ENCODE results near the gene SERPINE1. TPM values are rescaled to one million over a fixed set of nuclear protein-coding genes. Genes with fewer than 3 reads are reported as not detected.
A peak's percentile ranks its signal among the peaks of the same experiment; 100 is the strongest.

The SERPINE1 gene
- total RNA-seq, 1 donor = 278 TPM

DNA sequence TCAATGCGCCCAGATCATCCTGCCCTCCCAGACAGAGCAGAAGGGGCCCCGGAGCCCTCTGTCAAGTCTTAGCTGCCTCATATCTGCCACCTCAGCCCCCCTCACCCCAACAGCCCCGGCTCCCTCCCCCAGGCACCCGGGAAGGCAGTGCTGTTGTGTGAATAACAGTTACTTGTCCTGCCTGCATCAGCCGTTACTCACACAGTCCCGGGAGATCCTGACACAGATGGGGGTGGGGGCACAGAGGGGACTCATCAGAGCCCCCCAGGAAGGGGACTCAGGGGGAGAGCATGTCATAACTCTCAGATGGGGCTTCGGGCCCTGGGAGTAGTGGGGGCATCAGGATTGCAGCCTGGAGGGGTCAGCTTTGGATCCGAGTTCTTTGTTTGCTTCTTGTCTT lies 12.4 kb upstream of the SERPINE1 start:
- Histone ChIP-seq H3K36me3 (ENCODE audit: insufficient read depth, low read length) (no peaks in the 10 kb centered on the region), H3K4me3 (ENCODE audit: insufficient read depth, low read length) (no peak overlapping the region), H3K27ac (ENCODE audit: low read depth, low read length) (peak overlapping the region; percentile 72), H3K27me3 (ENCODE audit: insufficient read depth, low read length) (no peaks in the 10 kb centered on the region), H3K4me1 (ENCODE audit: insufficient read depth, low read length) (peaks cover 43% of the 10 kb centered on the region), H3K4me2 (ENCODE audit: insufficient read depth, low read length) (no peak overlapping the region), H3K79me2 (ENCODE audit: insufficient read depth, low read length) (no peaks in the 10 kb centered on the region), H3K9me3 (ENCODE audit: low read depth, low read length) (no peaks in the 10 kb centered on the region), H2AFZ (ENCODE audit: low read length) (peak overlapping the region; percentile 50), H4K20me1 (ENCODE audit: insufficient read depth, low read length) (no peaks in the 10 kb centered on the region)
- peak; percentile 91 for DNase-seq (ENCODE audit: insufficient read length, low spot score, missing footprints)
- TF ChIP-seq, protein P1, sequence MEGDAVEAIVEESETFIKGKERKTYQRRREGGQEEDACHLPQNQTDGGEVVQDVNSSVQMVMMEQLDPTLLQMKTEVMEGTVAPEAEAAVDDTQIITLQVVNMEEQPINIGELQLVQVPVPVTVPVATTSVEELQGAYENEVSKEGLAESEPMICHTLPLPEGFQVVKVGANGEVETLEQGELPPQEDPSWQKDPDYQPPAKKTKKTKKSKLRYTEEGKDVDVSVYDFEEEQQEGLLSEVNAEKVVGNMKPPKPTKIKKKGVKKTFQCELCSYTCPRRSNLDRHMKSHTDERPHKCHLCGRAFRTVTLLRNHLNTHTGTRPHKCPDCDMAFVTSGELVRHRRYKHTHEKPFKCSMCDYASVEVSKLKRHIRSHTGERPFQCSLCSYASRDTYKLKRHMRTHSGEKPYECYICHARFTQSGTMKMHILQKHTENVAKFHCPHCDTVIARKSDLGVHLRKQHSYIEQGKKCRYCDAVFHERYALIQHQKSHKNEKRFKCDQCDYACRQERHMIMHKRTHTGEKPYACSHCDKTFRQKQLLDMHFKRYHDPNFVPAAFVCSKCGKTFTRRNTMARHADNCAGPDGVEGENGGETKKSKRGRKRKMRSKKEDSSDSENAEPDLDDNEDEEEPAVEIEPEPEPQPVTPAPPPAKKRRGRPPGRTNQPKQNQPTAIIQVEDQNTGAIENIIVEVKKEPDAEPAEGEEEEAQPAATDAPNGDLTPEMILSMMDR (IDR thresholded peaks at IDR 0.05; ENCODE audit: extremely low read depth, low read depth, low read length) = no peak

DNA sequence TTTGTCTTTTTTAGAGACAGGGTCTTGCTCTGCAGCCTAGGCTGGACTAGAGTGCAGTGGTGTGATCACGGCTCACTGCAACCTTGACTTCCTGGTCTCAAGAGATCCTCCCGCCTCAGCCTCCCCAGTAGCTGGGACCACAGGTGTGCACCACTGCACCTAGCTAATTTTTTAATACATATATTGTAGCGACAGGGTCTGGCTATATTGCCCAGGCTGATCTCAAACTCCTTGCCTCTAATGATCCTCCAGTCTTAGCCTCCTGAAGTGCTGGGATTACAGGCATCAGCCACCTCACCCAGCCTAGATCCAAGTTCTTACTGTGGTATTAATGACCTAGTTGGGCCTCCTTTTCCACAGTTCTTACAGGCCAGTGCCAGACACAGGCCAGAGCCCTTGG lies 11.7 kb upstream of the SERPINE1 start:
- Histone ChIP-seq H3K27ac (ENCODE audit: low read depth, low read length) (peak overlapping the region; percentile 72), H4K20me1 (ENCODE audit: insufficient read depth, low read length) (no peaks in the 10 kb centered on the region), H3K9me3 (ENCODE audit: low read depth, low read length) (no peaks in the 10 kb centered on the region), H3K4me3 (ENCODE audit: insufficient read depth, low read length) (no peak overlapping the region), H3K79me2 (ENCODE audit: insufficient read depth, low read length) (no peaks in the 10 kb centered on the region), H3K4me2 (ENCODE audit: insufficient read depth, low read length) (no peak overlapping the region), H2AFZ (ENCODE audit: low read length) (peak overlapping the region; percentile 14), H3K4me1 (ENCODE audit: insufficient read depth, low read length) (peaks cover 50% of the 10 kb centered on the region), H3K27me3 (ENCODE audit: insufficient read depth, low read length) (no peaks in the 10 kb centered on the region), H3K36me3 (ENCODE audit: insufficient read depth, low read length) (no peaks in the 10 kb centered on the region)
- TF ChIP-seq, protein P1 (IDR thresholded peaks at IDR 0.05; ENCODE audit: extremely low read depth, low read depth, low read length) = no peak
- DNase-seq (ENCODE audit: insufficient read length, low spot score, missing footprints) = no peak

DNA sequence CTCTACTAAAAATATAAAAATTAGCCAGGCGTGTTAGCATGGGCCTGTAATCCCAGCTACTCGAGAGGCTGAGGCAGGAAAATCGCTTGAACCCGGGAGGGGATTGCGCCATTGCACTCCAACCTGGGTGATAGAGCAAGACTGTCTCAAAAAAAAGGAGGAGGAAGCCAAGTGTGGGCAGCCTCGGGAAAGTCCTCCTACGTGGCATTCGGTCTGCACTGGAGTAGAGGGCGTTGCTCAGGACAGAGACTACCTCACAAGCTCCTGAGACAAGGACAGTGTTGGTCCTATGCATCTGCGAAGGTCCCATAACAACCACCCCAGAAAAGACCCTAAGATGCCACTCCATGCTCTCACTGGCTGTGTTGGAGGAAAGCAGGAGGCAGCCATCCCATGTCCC lies 10.0 kb upstream of the SERPINE1 start:
- peak overlapping the region; percentile 98 for H3K27ac ChIP-seq (ENCODE audit: low read depth, low read length)
- peaks cover 58% of the 10 kb centered on the region for H3K4me1 ChIP-seq (ENCODE audit: insufficient read depth, low read length)
- no peaks in the 10 kb centered on the region for H4K20me1 ChIP-seq (ENCODE audit: insufficient read depth, low read length)
- no peak overlapping the region for H2AFZ ChIP-seq (ENCODE audit: low read length)
- peak overlapping the region; percentile 39 for H3K4me2 ChIP-seq (ENCODE audit: insufficient read depth, low read length)
- no peak overlapping the region for H3K4me3 ChIP-seq (ENCODE audit: insufficient read depth, low read length)
- no peak for DNase-seq (ENCODE audit: insufficient read length, low spot score, missing footprints)
- H3K79me2 ChIP-seq (ENCODE audit: insufficient read depth, low read length) = no peaks in the 10 kb centered on the region
- H3K36me3 ChIP-seq (ENCODE audit: insufficient read depth, low read length) = no peaks in the 10 kb centered on the region
- H3K9me3 ChIP-seq (ENCODE audit: low read depth, low read length) = no peaks in the 10 kb centered on the region
- TF ChIP-seq, protein P1 (IDR thresholded peaks at IDR 0.05; ENCODE audit: extremely low read depth, low read depth, low read length) = no peak
- H3K27me3 ChIP-seq (ENCODE audit: insufficient read depth, low read length) = no peaks in the 10 kb centered on the region

DNA sequence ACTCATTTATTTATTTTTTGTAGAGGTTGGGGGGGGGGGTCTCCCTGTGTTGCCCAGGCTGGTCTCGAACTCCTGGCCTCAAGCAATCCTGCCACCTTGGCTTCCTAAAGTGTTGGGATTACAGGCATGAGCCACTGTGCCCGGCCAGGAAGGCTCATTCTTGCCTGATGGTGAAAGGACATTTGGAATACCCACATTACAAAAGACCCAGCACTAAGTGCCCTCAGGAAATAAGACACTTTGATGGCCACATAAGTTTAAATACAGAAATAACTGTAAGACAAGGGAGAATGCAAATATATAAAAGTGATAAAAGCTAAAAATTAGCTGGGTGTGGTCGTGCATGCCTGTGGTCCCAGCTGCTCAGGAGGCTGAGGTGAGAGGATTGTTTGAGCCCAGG lies 8.0 kb upstream of the SERPINE1 start:
- TF ChIP-seq, protein P1 (IDR thresholded peaks at IDR 0.05; ENCODE audit: extremely low read depth, low read depth, low read length) = no peak
- no peak overlapping the region for H3K4me2 ChIP-seq (ENCODE audit: insufficient read depth, low read length)
- H3K27me3 ChIP-seq (ENCODE audit: insufficient read depth, low read length) = no peaks in the 10 kb centered on the region
- H3K36me3 ChIP-seq (ENCODE audit: insufficient read depth, low read length) = no peaks in the 10 kb centered on the region
- no peaks in the 10 kb centered on the region for H4K20me1 ChIP-seq (ENCODE audit: insufficient read depth, low read length)
- no peak for DNase-seq (ENCODE audit: insufficient read length, low spot score, missing footprints)
- no peak overlapping the region for H3K4me3 ChIP-seq (ENCODE audit: insufficient read depth, low read length)
- H3K27ac ChIP-seq (ENCODE audit: low read depth, low read length) = peak overlapping the region; percentile 98
- peaks cover 62% of the 10 kb centered on the region for H3K4me1 ChIP-seq (ENCODE audit: insufficient read depth, low read length)
- H3K9me3 ChIP-seq (ENCODE audit: low read depth, low read length) = no peaks in the 10 kb centered on the region
- H2AFZ ChIP-seq (ENCODE audit: low read length) = no peak overlapping the region
- peaks cover 7% of the 10 kb centered on the region for H3K79me2 ChIP-seq (ENCODE audit: insufficient read depth, low read length)
